ENCODE data around the gene PCDHA11. TPM values are rescaled to one million over a fixed set of nuclear protein-coding genes. Genes with fewer than 3 reads are reported as not detected.
"Not testable (repeated sequence)": the region's sequence is repeated elsewhere in the genome, so short reads cannot be mapped to it uniquely, and the experiment has no call there.

The PCDHA11 gene
- total RNA-seq, result not detected

- CTCF ChIA-PET, result interaction anchor here (0.7 to 1.7 kb wide), 3 partner anchors 9 to 21 kb away, joined by 3 to 6 read pairs (median 3); partner anchors contain the start of gene PCDHA9
- H3K27me3 Mint-ChIP-seq, result peaks cover 7% of the 10 kb centered on the region
- intact Hi-C loops (cut with micrococcal nuclease), result loop anchor here (10.0 kb wide), 1 partner anchor 74 kb away; the partner anchor contains the start of gene PCDHA2
- no peak within 1 kb of the TSS for H3K27ac Mint-ChIP-seq
- POLR2A ChIA-PET, result no interaction called here
- no peaks in the 10 kb centered on the region for H3K4me1 Mint-ChIP-seq (ENCODE audit: low read depth)
- peaks cover 4% of the 10 kb centered on the region for H3K36me3 Mint-ChIP-seq
- H3K9me3 Mint-ChIP-seq, result peaks cover 5% of the 10 kb centered on the region
- DNase-seq, result no peak
- no peak within 1 kb of the TSS for H3K4me3 Mint-ChIP-seq
Measured at GRCh38 chr5:140868721-140869554, at the start of gene PCDHA11. TSS of gene PCDHA11 (plus strand) at chr5:140868957. CDS start at chr5:140869104, 147 bp downstream.

- Mint-ChIP-seq H3K27ac (no peak within 1 kb of the TSS), H3K27me3 (peaks cover 3% of the 10 kb centered on the region), H3K36me3 (no peaks in the 10 kb centered on the region), H3K9me3 (peaks cover 11% of the 10 kb centered on the region), H3K4me1 (ENCODE audit: low read depth) (no peaks in the 10 kb centered on the region), H3K4me3 (no peak within 1 kb of the TSS)
- intact Hi-C loops (cut with micrococcal nuclease), result no loop called here
- ChIA-PET POLR2A (no interaction called here), CTCF (interaction anchor here (0.6 to 1.0 kb wide), 2 partner anchors 121 to 215 kb away, joined by 3 read pairs; no protein-coding TSS in a partner anchor)
- DNase-seq, result peak; percentile 36
Measured at GRCh38 chr5:140821375-140822280, 47.1 kb upstream of the PCDHA11 start, which contains the start of gene PCDHA5. TSS of gene PCDHA5 (plus strand) at chr5:140821613.

GRCh38 chr5:140822281-140822629 is 46.5 kb upstream of the PCDHA11 start:
- Mint-ChIP-seq H3K27ac (no peak overlapping the region), H3K36me3 (peaks cover 3% of the 10 kb centered on the region), H3K4me3 (no peak overlapping the region), H3K27me3 (peaks cover 8% of the 10 kb centered on the region), H3K4me1 (ENCODE audit: low read depth) (no peaks in the 10 kb centered on the region), H3K9me3 (peaks cover 13% of the 10 kb centered on the region)
- DNase-seq, result no peak
- intact Hi-C loops (cut with micrococcal nuclease), result no loop called here
- POLR2A ChIA-PET, result no interaction called here
- CTCF ChIA-PET, result interaction anchor here (0.6 to 1.0 kb wide), 2 partner anchors 120 to 214 kb away, joined by 3 read pairs; no protein-coding TSS in a partner anchor

- CTCF ChIA-PET; H3K27ac Mint-ChIP-seq; H3K36me3 Mint-ChIP-seq; H3K4me3 Mint-ChIP-seq; H3K4me1 Mint-ChIP-seq (ENCODE audit: low read depth); intact Hi-C loops (cut with micrococcal nuclease); DNase-seq; POLR2A ChIA-PET: not testable (repeated sequence)
- Mint-ChIP-seq H3K9me3 (peaks cover 15% of the 10 kb centered on the region), H3K27me3 (peaks cover 12% of the 10 kb centered on the region)
Measured at GRCh38 chr5:140822969-140823368, 45.8 kb upstream of the PCDHA11 start.

- Mint-ChIP-seq H3K27ac (no peak overlapping the region), H3K9me3 (peaks cover 18% of the 10 kb centered on the region), H3K27me3 (peaks cover 12% of the 10 kb centered on the region), H3K36me3 (peaks cover 8% of the 10 kb centered on the region), H3K4me1 (ENCODE audit: low read depth) (no peaks in the 10 kb centered on the region), H3K4me3 (no peak overlapping the region)
- CTCF ChIA-PET, result no interaction called here
- POLR2A ChIA-PET, result no interaction called here
- intact Hi-C loops (cut with micrococcal nuclease), result no loop called here
- DNase-seq, result no peak
Measured at GRCh38 chr5:140823475-140823874, 45.3 kb upstream of the PCDHA11 start.

- POLR2A ChIA-PET, result no interaction called here
- DNase-seq, result no peak
- CTCF ChIA-PET, result interaction anchor here (0.7 kb wide), 1 partner anchor 14 kb away, joined by 3 read pairs; no protein-coding TSS in a partner anchor
- H3K27ac Mint-ChIP-seq, result no peak within 1 kb of the TSS
- peaks cover 20% of the 10 kb centered on the region for H3K27me3 Mint-ChIP-seq
- intact Hi-C loops (cut with micrococcal nuclease), result no loop called here
- H3K9me3 Mint-ChIP-seq, result peaks cover 26% of the 10 kb centered on the region
- H3K4me1 Mint-ChIP-seq (ENCODE audit: low read depth), result no peaks in the 10 kb centered on the region
- no peak within 1 kb of the TSS for H3K4me3 Mint-ChIP-seq
- H3K36me3 Mint-ChIP-seq, result peaks cover 19% of the 10 kb centered on the region
Measured at GRCh38 chr5:140827704-140828361, 40.9 kb upstream of the PCDHA11 start, which contains the start of gene PCDHA6. TSS of gene PCDHA6 (plus strand) at chr5:140827960. CDS start at chr5:140828092, 132 bp downstream.

- H3K4me1 Mint-ChIP-seq (ENCODE audit: low read depth), result no peaks in the 10 kb centered on the region
- peaks cover 21% of the 10 kb centered on the region for H3K36me3 Mint-ChIP-seq
- intact Hi-C loops (cut with micrococcal nuclease), result no loop called here
- ChIA-PET CTCF (interaction anchor here (0.7 kb wide), 1 partner anchor 13 kb away, joined by 3 read pairs; no protein-coding TSS in a partner anchor), POLR2A (no interaction called here)
- H3K4me3 Mint-ChIP-seq, result no peak overlapping the region
- peaks cover 28% of the 10 kb centered on the region for H3K9me3 Mint-ChIP-seq
- no peak for DNase-seq
- H3K27ac Mint-ChIP-seq, result no peak overlapping the region
- H3K27me3 Mint-ChIP-seq, result peaks cover 23% of the 10 kb centered on the region
Measured at GRCh38 chr5:140828362-140828737, 40.4 kb upstream of the PCDHA11 start.

GRCh38 chr5:140829511-140830501 is 39.0 kb upstream of the PCDHA11 start:
- Mint-ChIP-seq H3K36me3 (peaks cover 24% of the 10 kb centered on the region), H3K9me3 (peaks cover 27% of the 10 kb centered on the region), H3K27me3 (peaks cover 28% of the 10 kb centered on the region)
- POLR2A ChIA-PET; DNase-seq; H3K27ac Mint-ChIP-seq; CTCF ChIA-PET; intact Hi-C loops (cut with micrococcal nuclease); H3K4me3 Mint-ChIP-seq; H3K4me1 Mint-ChIP-seq (ENCODE audit: low read depth): not testable (repeated sequence)

GRCh38 chr5:140833993-140834392 is 34.8 kb upstream of the PCDHA11 start, which contains the start of gene PCDHA7:
TSS of gene PCDHA7 (plus strand) at chr5:140834269. CDS start at chr5:140834384, 115 bp downstream.
- ChIA-PET POLR2A (no interaction called here), CTCF (interaction anchor here (0.9 kb wide), 1 partner anchor 193 kb away, joined by 3 read pairs; no protein-coding TSS in a partner anchor)
- Mint-ChIP-seq H3K4me3 (no peak within 1 kb of the TSS), H3K4me1 (ENCODE audit: low read depth) (no peaks in the 10 kb centered on the region), H3K27me3 (peaks cover 16% of the 10 kb centered on the region), H3K36me3 (peaks cover 12% of the 10 kb centered on the region), H3K9me3 (peaks cover 23% of the 10 kb centered on the region), H3K27ac (no peak within 1 kb of the TSS)
- no peak for DNase-seq
- intact Hi-C loops (cut with micrococcal nuclease), result no loop called here

- POLR2A ChIA-PET, H3K4me3 Mint-ChIP-seq: not testable (repeated sequence)
- H3K27me3 Mint-ChIP-seq, result peaks cover 15% of the 10 kb centered on the region
Measured at GRCh38 chr5:140834439-140835008, 34.2 kb upstream of the PCDHA11 start.

More at GRCh38 chr5:140834439-140835008, 34.2 kb upstream of the PCDHA11 start:
- H3K27ac Mint-ChIP-seq; intact Hi-C loops (cut with micrococcal nuclease); H3K4me1 Mint-ChIP-seq (ENCODE audit: low read depth); DNase-seq; H3K36me3 Mint-ChIP-seq: not testable (repeated sequence)
- CTCF ChIA-PET, result interaction anchor here (0.9 kb wide), 1 partner anchor 192 kb away, joined by 3 read pairs; no protein-coding TSS in a partner anchor
- peaks cover 21% of the 10 kb centered on the region for H3K9me3 Mint-ChIP-seq
